IMR-90 (cell line): ENCODE measurements around the gene BRAT1. TPM values are rescaled to one million over a fixed set of nuclear protein-coding genes. Genes with fewer than 3 reads are reported as not detected.
A peak's percentile ranks its signal among the peaks of the same experiment; 100 is the strongest.

ENCODE experiments used
- ATAC-seq: fragments of 200-7000 bp; cut with Tn5 transposase; 2 replicates; pipeline ENCODE4 v1.9.1; 2020; ENCODE audit warnings: low read depth, mild to moderate bottlenecking, moderate library complexity
- BruUV-seq: library from RNA; stranded (reverse); fragments of 400-500 nt; replicated peaks from 2 replicates; lab custom pipeline; 2021; lab: Mats Ljungman, UMichigan
- CTCF ChIA-PET: fragments of 300-600 bp; formaldehyde crosslinking; extraction: SDS; loops from one replicate; lab custom pipeline; 2021; ENCODE audit warnings: antibody characterized with exemption; lab: Yijun Ruan, JAX
- POLR2A ChIA-PET: fragments of 300-600 bp; sonication (Branson Sonifier 250); formaldehyde crosslinking; loops from one replicate; lab custom pipeline; 2022; ENCODE audit warnings: antibody characterized with exemption; ENCODE audit not compliant: unreplicated experiment; lab: Charles Lee
- DNase-seq: peaks from one replicate; pipeline ENCODE4 v3.0.0; 2013
- H2AFZ ChIP-seq: replicated peaks from 2 replicates; pipeline ENCODE3; 2013; ENCODE audit warnings: low read length, mild to moderate bottlenecking; ENCODE audit not compliant: poor library complexity
- H2AK5ac ChIP-seq: 2 replicates; pipeline ENCODE4 v1.6.1; 2013; ENCODE audit warnings: low read depth, low read length, inconsistent platforms
- H2AK9ac ChIP-seq: replicated peaks from 2 replicates; pipeline ENCODE3; 2013; ENCODE audit warnings: mild to moderate bottlenecking, low read depth, low read length, moderate library complexity; ENCODE audit not compliant: poor library complexity
- H2BK120ac ChIP-seq: 2 replicates; pipeline ENCODE4 v1.6.1; 2013; ENCODE audit warnings: low read depth, low read length, inconsistent platforms
- H2BK15ac ChIP-seq: 3 replicates; pipeline ENCODE4 v1.6.1; 2013; ENCODE audit warnings: low read depth, low read length, inconsistent platforms
- H2BK20ac ChIP-seq: 2 replicates; pipeline ENCODE4 v1.6.1; 2013; ENCODE audit warnings: low read depth, mild to moderate bottlenecking, inconsistent platforms, low read length, moderate library complexity
- H2BK5ac ChIP-seq: 2 replicates; pipeline ENCODE4 v1.6.1; 2013; ENCODE audit warnings: mild to moderate bottlenecking, low read depth, low read length, inconsistent platforms; ENCODE audit not compliant: poor library complexity, severe bottlenecking
- H3K14ac ChIP-seq: replicated peaks from 2 replicates; pipeline ENCODE4 v1.6.1; 2013; ENCODE audit warnings: low read depth, low read length, inconsistent platforms
- H3K18ac ChIP-seq: 2 replicates; pipeline ENCODE4 v1.6.1; 2013; ENCODE audit warnings: low read depth, low read length, control low read depth
- H3K23ac ChIP-seq: 2 replicates; pipeline ENCODE4 v1.6.1; 2013; ENCODE audit warnings: low read depth, low read length, inconsistent platforms
- H3K27ac ChIP-seq: 2 replicates; pipeline ENCODE4 v1.5.1; 2013; ENCODE audit warnings: mild to moderate bottlenecking, control low read depth, low read length; ENCODE audit not compliant: insufficient read depth
- H3K27me3 ChIP-seq: 2 replicates; pipeline ENCODE4 v1.6.1; 2013; ENCODE audit warnings: low read length; ENCODE audit not compliant: control insufficient read depth, insufficient read depth
- H3K36me3 ChIP-seq: 2 replicates; pipeline ENCODE4 v1.6.1; 2013; ENCODE audit warnings: low read length, mixed read lengths; ENCODE audit not compliant: control insufficient read depth, insufficient read depth
- H3K4ac ChIP-seq: 2 replicates; pipeline ENCODE4 v1.6.1; 2013; ENCODE audit warnings: low read depth, low read length, inconsistent platforms
- H3K4me1 ChIP-seq: 2 replicates; pipeline ENCODE4 v1.6.1; 2013; ENCODE audit warnings: low read length, mixed read lengths; ENCODE audit not compliant: control insufficient read depth, insufficient read depth
- H3K4me2 ChIP-seq: 2 replicates; pipeline ENCODE4 v1.6.1; 2013; ENCODE audit warnings: low read depth, mild to moderate bottlenecking, control low read depth, low read length, moderate library complexity
- H3K4me3 ChIP-seq: 2 replicates; pipeline ENCODE4 v1.5.1; 2013; ENCODE audit warnings: low read depth, mild to moderate bottlenecking, control low read depth, low read length, moderate library complexity; ENCODE audit not compliant: insufficient read depth
- H3K56ac ChIP-seq: 2 replicates; pipeline ENCODE4 v1.6.1; 2013; ENCODE audit warnings: low read length, inconsistent platforms; ENCODE audit not compliant: insufficient read depth; ENCODE audit errors: extremely low read depth
- H3K79me1 ChIP-seq, 2 experiments: 2 replicates each; pipeline ENCODE4 v1.6.1; 2013; ENCODE audit warnings: low read length in 2 of 2, inconsistent platforms in 1 of 2, low read depth in 1 of 2
- H3K9ac ChIP-seq: 2 replicates; pipeline ENCODE4 v1.6.1; 2013; ENCODE audit warnings: low read depth, low read length, control low read depth
- H3K9me1 ChIP-seq: 2 replicates; pipeline ENCODE4 v1.6.1; 2013; ENCODE audit warnings: low read length, inconsistent platforms; ENCODE audit not compliant: insufficient read depth
- H3K9me3 ChIP-seq: 2 replicates; pipeline ENCODE4 v1.6.1; 2013; ENCODE audit warnings: low read length; ENCODE audit not compliant: control insufficient read depth, insufficient read depth
- H4K20me1 ChIP-seq: 2 replicates; pipeline ENCODE4 v1.6.1; 2013; ENCODE audit warnings: low read length, inconsistent platforms; ENCODE audit not compliant: insufficient read depth
- H4K5ac ChIP-seq: 2 replicates; pipeline ENCODE4 v1.6.1; 2013; ENCODE audit warnings: mild to moderate bottlenecking, low read depth, low read length, control low read depth
- H4K8ac ChIP-seq, 2 experiments: 2 replicates each; pipeline ENCODE4 v1.6.1; 2013; ENCODE audit warnings: low read depth in 2 of 2, low read length in 2 of 2, control low read depth in 1 of 2, inconsistent platforms in 1 of 2
- H4K91ac ChIP-seq: 2 replicates; pipeline ENCODE4 v1.6.1; 2013; ENCODE audit warnings: low read depth, low read length, inconsistent platforms; ENCODE audit not compliant: insufficient read depth
- MAZ ChIP-seq: IDR thresholded peaks from 2 replicates; pipeline ENCODE4 v1.6.1; 2012; ENCODE audit warnings: low read depth, mild to moderate bottlenecking, low read length, improper control_type of control experiment, moderate library complexity, borderline replicate concordance
- MXI1 ChIP-seq: IDR thresholded peaks from 2 replicates; pipeline ENCODE4 v1.6.1; 2012; ENCODE audit warnings: low read depth, mild to moderate bottlenecking, low read length, moderate library complexity, borderline replicate concordance
- NFE2L2 ChIP-seq: fragments of 150-350 bp; IDR thresholded peaks from 2 replicates; pipeline ENCODE4 v1.6.1; 2016; ENCODE audit warnings: low read depth, mild to moderate bottlenecking, low read length
- RAD21 ChIP-seq: IDR thresholded peaks from 2 replicates; pipeline ENCODE4 v1.6.1; 2012; ENCODE audit warnings: low read length, improper control_type of control experiment
- RFX5 ChIP-seq: IDR thresholded peaks from 2 replicates; pipeline ENCODE4 v1.8.0; 2012; ENCODE audit warnings: low read depth, mild to moderate bottlenecking, low read length, moderate library complexity
- SMC3 ChIP-seq: fragments of 150-350 bp; IDR thresholded peaks from 2 replicates; pipeline ENCODE4 v1.6.1; 2016; ENCODE audit warnings: low read depth, mild to moderate bottlenecking, antibody characterized with exemption, low read length, moderate library complexity
- WGBS, 2 experiments: methylation state at CpG; one replicate each; pipeline versions ENCODE4 v1.1.5 to v1.1.7; 2013; ENCODE audit warnings: missing lambda C conversion rate in 2 of 2; ENCODE audit not compliant: insufficient read length in 1 of 2; ENCODE audit errors: extremely low coverage in 2 of 2; 5-methylcytosine and 5-hydroxymethylcytosine counted together
- dilution Hi-C: fragments of 300-500 bp; cut with HindIII; formaldehyde crosslinking; loops from one replicate; pipeline ENCODE4 v1.14.3; 2018; ENCODE audit warnings: low sequenced_read_pairs; ENCODE audit not compliant: unreplicated experiment
- in situ Hi-C: fragments of 300-500 bp; cut with MboI; formaldehyde crosslinking; loops from 3 replicates; pipeline ENCODE4 v1.14.3; 2019; ENCODE audit warnings: low sequenced_read_pairs, inconsistent platforms, mixed read lengths
- intact Hi-C: fragments of 100-400 bp; cut with micrococcal nuclease; formaldehyde crosslinking; loops from 2 replicates; pipeline ENCODE4 v1.10.0; 2022
- polyA plus RNA-seq, 3 experiments: library from polyadenylated mRNA; depleted of rRNA; stranded (reverse); fragments of >200 nt; gene quantifications; 2 replicates each; pipeline ENCODE4 v1.2.3, GENCODE V29; 2012; ENCODE audit warnings: low replicate concordance in 1 of 3
- total RNA-seq: library from RNA; depleted of rRNA; stranded (reverse); fragments of >200 nt; gene quantifications from 2 replicates; pipeline ENCODE4 v1.2.3, GENCODE V29; 2012

The BRAT1 gene
- total and polyA plus RNA-seq, 2 of the 4 experiments (the other 2 are of a cell fraction) = 6.8 to 21.9 TPM

GRCh38 chr7:2523941-2524807, 31.1 kb downstream of the BRAT1 start:
- H3K23ac ChIP-seq = no peak overlapping the region
- ATAC-seq (no peak), DNase-seq (peak; percentile 41)
- peak overlapping the region; percentile 60 for H2AFZ ChIP-seq
- ChIA-PET POLR2A (no interaction called here), CTCF (no interaction called here)
- no peaks in the 10 kb centered on the region for H3K36me3 ChIP-seq
- no peak overlapping the region for H3K18ac ChIP-seq
- no peak overlapping the region for H2BK5ac ChIP-seq
- dilution Hi-C loops (no loop called here), intact Hi-C loops (no loop called here), in situ Hi-C loops (no loop called here)
- TF ChIP-seq RFX5 = no peak
- no peak for TF ChIP-seq MXI1
- no peak for TF ChIP-seq SMC3
- no peak for TF ChIP-seq MAZ
- TF ChIP-seq RAD21 = no peak
- TF ChIP-seq NFE2L2 = no peak
- 0 out of 2 replicates have a peak, but pooled peaks cover 9% of the 10 kb centered on the region for H4K20me1 ChIP-seq
- H3K4me1 ChIP-seq = peaks cover 26% of the 10 kb centered on the region
- no peak overlapping the region for H3K9ac ChIP-seq
- H2BK120ac ChIP-seq = no peak overlapping the region
- H4K5ac ChIP-seq = no peak overlapping the region
- no peak overlapping the region for H4K8ac ChIP-seq
- no peak overlapping the region for H4K91ac ChIP-seq
- no TSS peak for BruUV-seq
- peak overlapping the region; percentile 2; the same call in 1 of the 2 replicates for H2AK5ac ChIP-seq
- no peak overlapping the region for H3K14ac ChIP-seq
- H3K56ac ChIP-seq = no peak overlapping the region
- H2BK15ac ChIP-seq = no peak overlapping the region
- H3K79me1 ChIP-seq = peaks cover 0 to 6% of the 10 kb centered on the region in 2 experiments; a peak in 1 of 4 replicates
- H3K27me3 ChIP-seq = no peaks in the 10 kb centered on the region
- H3K4me2 ChIP-seq = no peak overlapping the region
- 50% methylated on average over 18 of the region's 51 CpGs; no CpG with 5 or more reads in 1 of the 2 experiments for WGBS, 2 experiments
- H3K27ac ChIP-seq = no peak overlapping the region
- no peak overlapping the region for H2BK20ac ChIP-seq
- no peak overlapping the region for H3K4ac ChIP-seq
- no peaks in the 10 kb centered on the region for H3K9me1 ChIP-seq
- H3K9me3 ChIP-seq = no peaks in the 10 kb centered on the region
- peak overlapping the region; percentile 47 for H2AK9ac ChIP-seq
- H3K4me3 ChIP-seq = no peak overlapping the region
